ENCODE measurements around the gene DENND1A. TPM values are rescaled to one million over a fixed set of nuclear protein-coding genes. Genes with fewer than 3 reads are reported as not detected.
A peak's percentile ranks its signal among the peaks of the same experiment; 100 is the strongest.
"Not testable (repeated sequence)": the region's sequence is repeated elsewhere in the genome, so short reads cannot be mapped to it uniquely, and the experiment has no call there.

Gene DENND1A
- total RNA-seq = 37.3 TPM

GRCh38 chr9:123929870-123930831 is at the start of gene DENND1A:
TSS of gene DENND1A (minus strand) at chr9:123930126. CDS start at chr9:123929905, 221 bp downstream.
- H3K27ac ChIP-seq = peak within 1 kb of the TSS; percentile 4 to 62
- intact Hi-C loops (cut with DNase I) = loop anchor here (10.0 kb wide), 2 partner anchors 485 to 1665 kb away; partner anchors contain the start of genes MRRF, PSMB7 and RBM18

GRCh38 chr9:123978981-123979380 is 49.1 kb upstream of the DENND1A start:
- no peak overlapping the region for H3K27ac ChIP-seq
- H3K9me3 ChIP-seq = no peaks in the 10 kb centered on the region
- DNase-seq (ENCODE audit: low spot score in 2 of 2) = no peak
- intact Hi-C loops (cut with DNase I) = no loop called here
- TF ChIP-seq CTCF (IDR thresholded peaks at IDR 0.05) = no peak
- H3K27me3 ChIP-seq = peaks cover 5% of the 10 kb centered on the region
- no peaks in the 10 kb centered on the region for H3K4me1 ChIP-seq
- no peak overlapping the region for H3K4me3 ChIP-seq
- no peaks in the 10 kb centered on the region for H3K36me3 ChIP-seq

More at GRCh38 chr9:123929870-123930831, at the start of gene DENND1A:
- H3K4me3 ChIP-seq = peak within 1 kb of the TSS; percentile 71 to 95
- H3K27me3 ChIP-seq = no peaks in the 10 kb centered on the region
- no peaks in the 10 kb centered on the region for H3K36me3 ChIP-seq
- H3K4me1 ChIP-seq = peaks cover 2 to 6% of the 10 kb centered on the region in 2 donors
- peak; percentile 72 to 94 for DNase-seq (ENCODE audit: low spot score in 2 of 2)
- H3K9me3 ChIP-seq = no peaks in the 10 kb centered on the region
- no peak for TF ChIP-seq CTCF (IDR thresholded peaks at IDR 0.05)

- intact Hi-C loops (cut with DNase I); DNase-seq (ENCODE audit: low spot score in 2 of 2); H3K4me1 ChIP-seq: not testable (repeated sequence)
These were observed 46.7 kb upstream of the DENND1A start for GRCh38 chr9:123976579-123976978.

GRCh38 chr9:123975871-123976270 is 45.9 kb upstream of the DENND1A start:
- Histone ChIP-seq H3K9me3 (no peaks in the 10 kb centered on the region), H3K4me3 (no peak overlapping the region), H3K36me3 (no peaks in the 10 kb centered on the region), H3K27ac (no peak overlapping the region), H3K4me1 (no peaks in the 10 kb centered on the region), H3K27me3 (peaks cover 4% of the 10 kb centered on the region)
- TF ChIP-seq CTCF (IDR thresholded peaks at IDR 0.05) = no peak
- intact Hi-C loops (cut with DNase I) = no loop called here
- DNase-seq (ENCODE audit: low spot score in 2 of 2) = no peak

More at GRCh38 chr9:123976579-123976978, 46.7 kb upstream of the DENND1A start:
- H3K36me3 ChIP-seq, H3K27me3 ChIP-seq, H3K9me3 ChIP-seq, H3K27ac ChIP-seq, H3K4me3 ChIP-seq: not testable (repeated sequence)

- Histone ChIP-seq H3K36me3 (no peaks in the 10 kb centered on the region), H3K9me3 (no peaks in the 10 kb centered on the region), H3K4me1 (no peaks in the 10 kb centered on the region), H3K27me3 (no peaks in the 10 kb centered on the region), H3K27ac (no peak overlapping the region), H3K4me3 (no peak overlapping the region)
- intact Hi-C loops (cut with DNase I) = no loop called here
- no peak for TF ChIP-seq CTCF (IDR thresholded peaks at IDR 0.05)
- no peak for DNase-seq (ENCODE audit: low spot score in 2 of 2)
These were observed 44.5 kb upstream of the DENND1A start for GRCh38 chr9:123974471-123974870.

- Histone ChIP-seq H3K27me3 (no peaks in the 10 kb centered on the region), H3K4me3 (no peak overlapping the region), H3K36me3 (no peaks in the 10 kb centered on the region), H3K27ac (no peak overlapping the region), H3K9me3 (no peaks in the 10 kb centered on the region), H3K4me1 (no peaks in the 10 kb centered on the region)
- TF ChIP-seq CTCF (IDR thresholded peaks at IDR 0.05) = no peak
- intact Hi-C loops (cut with DNase I) = no loop called here
- DNase-seq (ENCODE audit: low spot score in 2 of 2) = no peak
These were observed 43.8 kb upstream of the DENND1A start for GRCh38 chr9:123973590-123974223.

All from ascending aorta (tissue), 2 donors.